Measurements from ENCODE around the gene ZIC2. TPM values are rescaled to one million over a fixed set of nuclear protein-coding genes. Genes with fewer than 3 reads are reported as not detected.

Gene ZIC2
- total and polyA plus RNA-seq, 2 of the 8 experiments (the other 6 are each of a cell fraction or from before 2014, with no cell fraction given), result 53.2 to 372 TPM

DNA sequence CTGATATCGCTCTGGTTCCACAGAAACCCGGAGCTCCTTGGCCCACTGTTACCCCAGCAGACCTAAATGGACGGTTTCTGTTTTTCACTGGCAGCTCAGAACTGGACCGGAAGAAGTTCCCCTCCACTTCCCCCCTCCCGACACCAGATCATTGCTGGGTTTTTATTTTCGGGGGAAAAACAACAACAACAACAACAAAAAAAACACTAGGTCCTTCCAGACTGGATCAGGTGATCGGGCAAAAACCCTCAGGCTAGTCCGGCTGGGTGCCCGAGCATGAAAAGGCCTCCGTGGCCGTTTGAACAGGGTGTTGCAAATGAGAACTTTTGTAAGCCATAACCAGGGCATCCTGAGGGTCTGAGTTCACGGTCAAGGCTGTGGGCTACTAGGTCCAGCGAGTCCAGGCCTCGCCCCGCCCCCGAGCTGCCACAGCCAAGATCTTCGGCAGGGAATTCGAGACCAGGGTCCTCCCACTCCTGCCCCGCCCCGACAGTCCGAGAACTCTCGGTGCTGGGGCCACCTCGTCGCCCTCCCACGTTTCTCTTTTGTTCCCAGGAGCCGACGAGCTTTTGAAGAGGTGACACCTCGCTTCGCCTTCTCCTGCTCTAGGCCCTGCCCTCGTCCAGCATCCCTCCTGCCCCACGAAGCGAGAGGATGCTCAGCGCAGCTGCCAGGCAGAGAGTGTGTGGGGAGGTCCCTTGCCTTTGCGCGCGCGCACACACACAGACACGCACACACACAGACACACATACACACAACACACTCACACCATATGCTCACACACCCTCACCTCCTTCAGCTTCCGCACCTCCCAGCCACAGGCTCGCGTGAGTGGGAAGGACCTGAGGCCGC, 8.8 kb downstream of the ZIC2 start (continued):
- TF ChIP-seq EGR1 (IDR thresholded peaks at IDR 0.05; ENCODE audit: borderline replicate concordance, low read depth, low read length) (no peak), EP300 (IDR thresholded peaks at IDR 0.05; ENCODE audit: borderline replicate concordance in 1 of 2, low read depth in 2 of 2, low read length in 2 of 2) (no peak), NANOG (IDR thresholded peaks at IDR 0.05; ENCODE audit: insufficient read depth, low read depth, low read length, poor library complexity, severe bottlenecking) (no peak), RAD21 (IDR thresholded peaks at IDR 0.05 in 1 of 2, conservative IDR thresholded peaks at IDR 0.05 in 1 of 2; ENCODE audit: low read depth in 2 of 2, low read length in 2 of 2) (no peak), KDM1A (IDR thresholded peaks at IDR 0.05; ENCODE audit: borderline replicate concordance, low read length) (no peak), BACH1 (IDR thresholded peaks at IDR 0.05; ENCODE audit: low read length) (peak; percentile 24), CREB1 (IDR thresholded peaks at IDR 0.05) (0 out of 2 replicates have a peak, but pooled peaks have one; percentile 18), RXRA (IDR thresholded peaks at IDR 0.05; ENCODE audit: insufficient read depth, low read depth, low read length) (no peak), SIN3A (conservative IDR thresholded peaks at IDR 0.05 in 1 of 2, IDR thresholded peaks at IDR 0.05 in 1 of 2; ENCODE audit: low read depth in 1 of 2, low read length in 2 of 2) (0 out of 4 replicates have a peak, but pooled peaks of 1 of the 2 experiments have one; percentile 41), TEAD4 (IDR thresholded peaks at IDR 0.05; ENCODE audit: low read depth, low read length) (no peak; the same call in 1 of the 2 replicates), HDAC6 (IDR thresholded peaks at IDR 0.05; ENCODE audit: low read depth, low read length) (no peak), RBBP5 (IDR thresholded peaks at IDR 0.05; ENCODE audit: borderline replicate concordance, low read depth, low read length) (0 out of 2 replicates have a peak, but pooled peaks have one; percentile 32), JUND (IDR thresholded peaks at IDR 0.05; ENCODE audit: low read length) (no peak), SAP30 (IDR thresholded peaks at IDR 0.05; ENCODE audit: insufficient read depth, insufficient replicate concordance, low read length) (no peak)
